MM.1S (cell line): ENCODE results near the gene SLC25A48.

Experiments
- DNase-seq: peaks from one replicate; pipeline ENCODE4 v3.0.0-alpha.2; 2015
- H2AFZ ChIP-seq: fragments of 300-600 bp; sonication (generic); 2 replicates; pipeline ENCODE4 v1.6.0; 2016; ENCODE audit warnings: antibody characterized with exemption, low read length
- H3F3A ChIP-seq: fragments of 300-600 bp; sonication (generic); 2 replicates; pipeline ENCODE4 v1.6.1; 2016; ENCODE audit warnings: mild to moderate bottlenecking, antibody characterized with exemption, low read length, moderate library complexity, mixed read lengths; ENCODE audit not compliant: insufficient read depth
- H3K27ac ChIP-seq: fragments of 300-600 bp; sonication (generic); 2 replicates; pipeline ENCODE4 v1.5.1; 2016; ENCODE audit warnings: mild to moderate bottlenecking, low read length
- H3K27me3 ChIP-seq: fragments of 300-600 bp; sonication (generic); replicated peaks from 2 replicates; pipeline ENCODE4 v1.6.0; 2016; ENCODE audit warnings: low read length; ENCODE audit not compliant: insufficient read depth
- H3K36me3 ChIP-seq: fragments of 300-600 bp; sonication (generic); replicated peaks from 2 replicates; pipeline ENCODE4 v1.6.1; 2016; ENCODE audit warnings: mild to moderate bottlenecking, low read length, mixed read lengths; ENCODE audit not compliant: insufficient read depth
- H3K4me1 ChIP-seq: fragments of 300-600 bp; sonication (generic); 2 replicates; pipeline ENCODE4 v1.6.1; 2016; ENCODE audit warnings: low read length, mixed read lengths
- H3K4me2 ChIP-seq: fragments of 300-600 bp; sonication (generic); 2 replicates; pipeline ENCODE4 v1.6.0; 2016; ENCODE audit warnings: low read depth, low read length
- H3K4me3 ChIP-seq: fragments of 300-600 bp; sonication (generic); 2 replicates; pipeline ENCODE4 v1.5.1; 2016; ENCODE audit warnings: low read length, mixed read lengths
- H3K79me2 ChIP-seq: fragments of 300-600 bp; sonication (generic); 2 replicates; pipeline ENCODE4 v1.6.1; 2016; ENCODE audit warnings: mixed run types, low read length, mixed read lengths
- H3K9ac ChIP-seq: fragments of 300-600 bp; sonication (generic); 2 replicates; pipeline ENCODE4 v1.6.1; 2016; ENCODE audit warnings: low read length, mixed read lengths
- H3K9me2 ChIP-seq: fragments of 300-600 bp; sonication (generic); replicated peaks from 2 replicates; pipeline ENCODE4 v1.6.1; 2016; ENCODE audit warnings: mild to moderate bottlenecking, low read length, mixed read lengths; ENCODE audit not compliant: insufficient read depth
- H3K9me3 ChIP-seq: fragments of 300-600 bp; sonication (generic); replicated peaks from 2 replicates; pipeline ENCODE4 v1.6.1; 2016; ENCODE audit warnings: mild to moderate bottlenecking, low read length, mixed read lengths; ENCODE audit not compliant: insufficient read depth
- H4K20me1 ChIP-seq: fragments of 300-600 bp; sonication (generic); 2 replicates; pipeline ENCODE4 v1.6.1; 2016; ENCODE audit warnings: mild to moderate bottlenecking, low read length, moderate library complexity, mixed read lengths; ENCODE audit not compliant: insufficient read depth
- CTCF ChIP-seq: fragments of 300-600 bp; sonication (generic); IDR thresholded peaks from 2 replicates; pipeline ENCODE4 v1.5.1; 2016; ENCODE audit warnings: antibody characterized with exemption, low read length, mixed read lengths
- EZH2 ChIP-seq: fragments of 300-600 bp; sonication (generic); optimal IDR thresholded peaks from 2 replicates; pipeline ENCODE3; 2017; ENCODE audit warnings: low read depth, mild to moderate bottlenecking, antibody characterized with exemption, low read length, mixed read lengths
- EZH2phosphoT487 ChIP-seq: fragments of 300-600 bp; sonication (generic); IDR thresholded peaks from 2 replicates; pipeline ENCODE4 v1.6.1; 2018; ENCODE audit warnings: antibody characterized with exemption, low read length

Gene SLC25A48

GRCh38 chr5:135859641-135860040 is 25.2 kb downstream of the SLC25A48 start:
- Histone ChIP-seq H2AFZ (no peak overlapping the region), H3K27ac (no peak overlapping the region), H3K36me3 (no peaks in the 10 kb centered on the region), H3K4me2 (no peak overlapping the region), H3F3A (no peaks in the 10 kb centered on the region), H3K9ac (no peak overlapping the region), H3K9me2 (no peaks in the 10 kb centered on the region), H3K27me3 (no peaks in the 10 kb centered on the region), H3K9me3 (no peaks in the 10 kb centered on the region), H3K79me2 (no peaks in the 10 kb centered on the region), H3K4me1 (no peaks in the 10 kb centered on the region), H4K20me1 (no peaks in the 10 kb centered on the region), H3K4me3 (no peak overlapping the region)
- TF ChIP-seq EZH2phosphoT487 (no peak), CTCF (no peak), EZH2 (no peak)
- DNase-seq: no peak

DNA sequence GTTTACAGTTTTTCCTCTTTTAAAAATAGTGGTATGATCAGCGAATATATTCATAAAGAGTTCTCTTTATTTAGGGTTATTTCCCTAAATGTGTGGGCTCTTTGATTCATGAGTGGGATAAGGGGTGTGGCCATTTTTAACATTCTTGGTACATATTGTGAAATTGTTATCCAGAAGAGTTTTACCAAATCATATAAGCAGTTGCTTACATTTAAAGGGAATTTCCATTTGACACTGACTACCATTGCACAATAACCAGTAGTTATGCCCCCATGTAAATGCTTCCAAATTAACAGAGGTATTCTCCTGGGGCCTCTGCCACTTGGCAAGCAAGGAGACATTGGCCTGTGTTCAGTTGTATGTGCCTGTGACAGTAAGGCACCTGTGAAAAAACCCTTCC is 27.2 kb downstream of the SLC25A48 start:
- no peak overlapping the region for H3K27ac ChIP-seq
- no peaks in the 10 kb centered on the region for H3K79me2 ChIP-seq

DNA sequence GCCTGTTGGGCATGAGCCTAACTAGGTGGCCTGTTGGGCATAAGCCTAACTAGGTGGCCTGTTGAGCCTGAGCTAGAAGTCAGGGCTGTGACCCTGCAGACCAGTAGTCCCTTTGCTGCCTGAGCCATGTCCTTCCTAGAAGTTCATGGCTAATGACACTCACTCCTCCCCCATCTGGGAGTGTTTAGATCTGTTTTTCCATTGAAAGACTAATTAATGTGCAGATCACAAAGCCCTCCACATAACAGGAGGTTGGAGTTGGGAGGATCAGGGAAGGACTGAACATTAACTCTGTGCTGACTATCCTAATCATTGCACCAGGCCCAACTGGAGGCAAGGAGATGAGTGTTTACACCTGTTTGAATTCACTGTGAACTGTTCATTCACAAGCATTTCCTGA is 27.6 kb downstream of the SLC25A48 start:
- TF ChIP-seq EZH2 (no peak), CTCF (no peak), EZH2phosphoT487 (no peak)
- H3K79me2 ChIP-seq: no peaks in the 10 kb centered on the region
- no peaks in the 10 kb centered on the region for H4K20me1 ChIP-seq
- no peaks in the 10 kb centered on the region for H3K27me3 ChIP-seq
- no peaks in the 10 kb centered on the region for H3K9me2 ChIP-seq
- H3K27ac ChIP-seq: no peak overlapping the region
- H3K9me3 ChIP-seq: no peaks in the 10 kb centered on the region
- H3F3A ChIP-seq: no peaks in the 10 kb centered on the region
- no peak overlapping the region for H3K9ac ChIP-seq
- H2AFZ ChIP-seq: no peak overlapping the region
- no peak overlapping the region for H3K4me2 ChIP-seq
- H3K4me3 ChIP-seq: no peak overlapping the region
- no peaks in the 10 kb centered on the region for H3K36me3 ChIP-seq
- no peaks in the 10 kb centered on the region for H3K4me1 ChIP-seq
- DNase-seq: no peak

More for the DNA sequence above, 27.2 kb downstream of the SLC25A48 start:
- TF ChIP-seq CTCF (no peak), EZH2phosphoT487 (no peak), EZH2 (no peak)
- Histone ChIP-seq H3K9ac (no peak overlapping the region), H2AFZ (no peak overlapping the region), H3K9me2 (no peaks in the 10 kb centered on the region), H4K20me1 (no peaks in the 10 kb centered on the region), H3F3A (no peaks in the 10 kb centered on the region), H3K4me3 (no peak overlapping the region), H3K4me2 (no peak overlapping the region), H3K36me3 (no peaks in the 10 kb centered on the region), H3K4me1 (no peaks in the 10 kb centered on the region), H3K27me3 (no peaks in the 10 kb centered on the region), H3K9me3 (no peaks in the 10 kb centered on the region)
- no peak for DNase-seq
